Measurements from ENCODE around the gene RFC2. TPM values are rescaled to one million over a fixed set of nuclear protein-coding genes. Genes with fewer than 3 reads are reported as not detected.
"Not testable (repeated sequence)": the region's sequence is repeated elsewhere in the genome, so short reads cannot be mapped to it uniquely, and the experiment has no call there.

RFC2 gene
- polyA plus RNA-seq, 10 donors, result 26.7 to 38.3 (median 33.6) TPM

GRCh38 chr7:74284781-74285259 lies 30.6 kb upstream of the RFC2 start:
- no peak for DNase-seq

- no peak for DNase-seq
These were observed 29.8 kb upstream of the RFC2 start for GRCh38 chr7:74283858-74284447.

GRCh38 chr7:74282748-74283459 lies 28.7 kb upstream of the RFC2 start:
- DNase-seq, result no peak

GRCh38 chr7:74280985-74281384 lies 26.8 kb upstream of the RFC2 start:
- DNase-seq, result no peak

GRCh38 chr7:74277636-74278035 lies 23.4 kb upstream of the RFC2 start:
- no peak for DNase-seq

- no peak for DNase-seq
These were observed 21.2 kb upstream of the RFC2 start for GRCh38 chr7:74275401-74275881.

GRCh38 chr7:74272305-74273038 lies 18.3 kb upstream of the RFC2 start:
- peak in 2 of 3 donors; percentile 85 to 88 for DNase-seq

GRCh38 chr7:74271742-74272141 lies 17.5 kb upstream of the RFC2 start:
- DNase-seq, result no peak

GRCh38 chr7:74269757-74270277 lies 15.6 kb upstream of the RFC2 start:
- peak in 2 of 3 donors; percentile 78 to 89 for DNase-seq

- DNase-seq, result no peak
These were observed 13.8 kb upstream of the RFC2 start for GRCh38 chr7:74267756-74268565.

- DNase-seq, result no peak
These were observed 12.2 kb upstream of the RFC2 start for GRCh38 chr7:74266191-74266963.

- DNase-seq, result no peak
These were observed 9.4 kb upstream of the RFC2 start for GRCh38 chr7:74263399-74264120.

GRCh38 chr7:74262639-74263398 lies 8.6 kb upstream of the RFC2 start:
- DNase-seq, result peak; percentile 25 to 52 (median 33)

GRCh38 chr7:74258639-74259038 lies 4.4 kb upstream of the RFC2 start:
- DNase-seq, result no peak

- DNase-seq, result peak in 2 of 3 donors; percentile 31 to 64
These were observed 2.6 kb upstream of the RFC2 start for GRCh38 chr7:74256491-74257408.

- not testable (repeated sequence) for DNase-seq
These were observed 1.3 kb upstream of the RFC2 start for GRCh38 chr7:74255461-74255860.

- no peak for DNase-seq
These were observed 720 bp upstream of the RFC2 start for GRCh38 chr7:74254858-74255379.

- no peak for DNase-seq
These were observed 417 bp downstream of the RFC2 start for GRCh38 chr7:74253835-74254128.
